Measurements from ENCODE around the gene KLHDC4. TPM values are rescaled to one million over a fixed set of nuclear protein-coding genes. Genes with fewer than 3 reads are reported as not detected.
"Not testable (repeated sequence)": the region's sequence is repeated elsewhere in the genome, so short reads cannot be mapped to it uniquely, and the experiment has no call there.

Gene KLHDC4
- total RNA-seq, 1 experiment from 2014 or later, result 50.7 TPM

- DNase-seq (ENCODE audit: low read depth, low spot score), result no peak
- TF ChIP-seq REST (IDR thresholded peaks at IDR 0.05; ENCODE audit: insufficient read depth in 1 of 2, low read depth in 2 of 2, low read length in 1 of 2), result no peak
- TF ChIP-seq CTCF (IDR thresholded peaks at IDR 0.05), result no peak
- TF ChIP-seq TCF7L2 (IDR thresholded peaks at IDR 0.05; ENCODE audit: low read depth, low read length), result no peak
- TF ChIP-seq SIN3A (IDR thresholded peaks at IDR 0.05; ENCODE audit: borderline replicate concordance, insufficient read depth, low read depth, low read length), result no peak
- TF ChIP-seq POLR2AphosphoS5 (IDR thresholded peaks at IDR 0.05; ENCODE audit: low read depth, low read length), result no peak
- in situ Hi-C loops (cut with HindIII; ENCODE audit: low pct_unique_long_range_greater_than_20kb, low sequenced_read_pairs), result no loop called here
Observed at GRCh38 chr16:87720446-87720845, 45.3 kb downstream of the KLHDC4 start.

GRCh38 chr16:87718831-87719230 is 47.0 kb downstream of the KLHDC4 start:
- H3K36me3 ChIP-seq (ENCODE audit: control insufficient read depth, insufficient read depth, low read length); CTCF ChIA-PET; H3K4me3 ChIP-seq (ENCODE audit: low read depth in 2 of 2, low read length in 2 of 2); H3K4me1 ChIP-seq (ENCODE audit: control insufficient read depth, insufficient read depth, low read length); intact Hi-C loops (cut with micrococcal nuclease; ENCODE audit: unreplicated experiment); ATAC-seq; in situ Hi-C loops (cut with HindIII; ENCODE audit: low pct_unique_long_range_greater_than_20kb, low sequenced_read_pairs); DNase-seq (ENCODE audit: low read depth, low spot score); H3K9me3 ChIP-seq (ENCODE audit: control insufficient read depth, insufficient read depth, low read depth, low read length); H3K27ac ChIP-seq (ENCODE audit: low read length); BruUV-seq (replicated peaks); H3K27me3 ChIP-seq (ENCODE audit: control insufficient read depth, insufficient read depth, low read length); POLR2A ChIA-PET: not testable (repeated sequence)

More at GRCh38 chr16:87720446-87720845, 45.3 kb downstream of the KLHDC4 start:
- H3K27me3 ChIP-seq (ENCODE audit: control insufficient read depth, insufficient read depth, low read length), result no peaks in the 10 kb centered on the region
- H3K36me3 ChIP-seq (ENCODE audit: control insufficient read depth, insufficient read depth, low read length), result no peaks in the 10 kb centered on the region
- H3K4me1 ChIP-seq (ENCODE audit: control insufficient read depth, insufficient read depth, low read length), result no peaks in the 10 kb centered on the region
- H3K27ac ChIP-seq (ENCODE audit: low read length), result no peak overlapping the region
- H3K4me3 ChIP-seq (ENCODE audit: low read depth in 2 of 2, low read length in 2 of 2), result no peak overlapping the region
- POLR2A ChIA-PET, result no interaction called here
- intact Hi-C loops (cut with micrococcal nuclease; ENCODE audit: unreplicated experiment), result no loop called here
- CTCF ChIA-PET, result no interaction called here
- BruUV-seq (replicated peaks), result no TSS peak
- no peak for ATAC-seq
- no peaks in the 10 kb centered on the region for H3K9me3 ChIP-seq (ENCODE audit: control insufficient read depth, insufficient read depth, low read depth, low read length)

GRCh38 chr16:87715658-87716057 is 50.1 kb downstream of the KLHDC4 start:
- in situ Hi-C loops (cut with HindIII; ENCODE audit: low pct_unique_long_range_greater_than_20kb, low sequenced_read_pairs), result no loop called here
- H3K36me3 ChIP-seq (ENCODE audit: control insufficient read depth, insufficient read depth, low read length), result no peaks in the 10 kb centered on the region
- no peak overlapping the region for H3K27ac ChIP-seq (ENCODE audit: low read length)
- DNase-seq (ENCODE audit: low read depth, low spot score), result no peak
- H3K4me3 ChIP-seq (ENCODE audit: low read depth in 2 of 2, low read length in 2 of 2), result no peak overlapping the region
- ChIA-PET POLR2A (no interaction called here), CTCF (no interaction called here)
- H3K27me3 ChIP-seq (ENCODE audit: control insufficient read depth, insufficient read depth, low read length), result no peaks in the 10 kb centered on the region
- H3K9me3 ChIP-seq (ENCODE audit: control insufficient read depth, insufficient read depth, low read depth, low read length), result no peaks in the 10 kb centered on the region
- no TSS peak for BruUV-seq (replicated peaks)
- TF ChIP-seq CTCF (IDR thresholded peaks at IDR 0.05) (no peak), POLR2AphosphoS5 (IDR thresholded peaks at IDR 0.05; ENCODE audit: low read depth, low read length) (no peak), TCF7L2 (IDR thresholded peaks at IDR 0.05; ENCODE audit: low read depth, low read length) (no peak), SIN3A (IDR thresholded peaks at IDR 0.05; ENCODE audit: borderline replicate concordance, insufficient read depth, low read depth, low read length) (no peak), REST (IDR thresholded peaks at IDR 0.05; ENCODE audit: insufficient read depth in 1 of 2, low read depth in 2 of 2, low read length in 1 of 2) (no peak)
- no peak for ATAC-seq
- H3K4me1 ChIP-seq (ENCODE audit: control insufficient read depth, insufficient read depth, low read length), result no peaks in the 10 kb centered on the region
- intact Hi-C loops (cut with micrococcal nuclease; ENCODE audit: unreplicated experiment), result no loop called here
